ENCODE data around the gene PIGR. TPM values are rescaled to one million over a fixed set of nuclear protein-coding genes. Genes with fewer than 3 reads are reported as not detected.

PIGR gene
- total RNA-seq, 1 donor from 2014 or later, result not detected

DNA sequence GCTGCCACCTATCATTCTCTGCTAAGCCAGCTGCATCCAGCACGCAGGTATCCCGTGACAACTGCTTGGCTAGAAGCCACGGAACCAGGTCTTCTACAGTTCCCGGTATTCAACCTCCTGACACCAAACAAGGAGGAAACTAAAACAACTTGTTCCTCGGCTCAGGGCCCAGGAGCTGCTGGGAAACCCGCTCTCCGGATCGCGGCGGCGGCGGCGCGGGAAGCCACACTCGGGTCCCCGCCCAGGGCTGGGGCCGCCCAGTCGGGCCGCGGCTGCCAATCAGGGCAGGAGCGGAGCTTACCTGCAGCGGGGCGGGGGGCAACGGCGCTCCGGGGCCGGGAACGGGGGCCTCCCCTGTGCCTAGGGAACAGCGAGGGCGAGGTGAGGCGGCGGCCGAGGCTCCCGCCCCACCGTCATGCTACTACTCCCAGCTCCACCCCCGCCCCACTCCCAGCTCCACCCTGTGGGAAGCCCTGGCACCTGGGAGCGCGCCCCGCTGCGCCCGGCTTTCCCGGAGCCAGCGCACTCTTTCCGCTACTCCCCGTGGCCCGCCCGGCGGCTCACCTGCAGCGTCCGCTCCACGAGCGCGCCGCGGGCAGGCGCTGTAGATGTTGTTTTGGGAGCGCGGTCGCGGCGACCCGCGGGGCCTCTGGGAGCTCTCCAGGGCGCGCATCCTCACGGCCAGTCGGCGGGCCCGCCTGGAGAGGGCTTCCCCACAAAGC lies 36.9 kb downstream of the PIGR start:
- Mint-ChIP-seq H3K27ac (ENCODE audit: unreplicated experiment) (no peak overlapping the region), H3K4me1 (ENCODE audit: low read depth, unreplicated experiment) (no peaks in the 10 kb centered on the region), H3K27me3 (ENCODE audit: unreplicated experiment) (peaks cover 15% of the 10 kb centered on the region), H3K4me3 (ENCODE audit: unreplicated experiment) (peak overlapping the region; percentile 67), H3K36me3 (ENCODE audit: unreplicated experiment) (no peaks in the 10 kb centered on the region), H3K9me3 (ENCODE audit: unreplicated experiment) (peaks cover 2% of the 10 kb centered on the region)
- TF ChIP-seq, protein P1, sequence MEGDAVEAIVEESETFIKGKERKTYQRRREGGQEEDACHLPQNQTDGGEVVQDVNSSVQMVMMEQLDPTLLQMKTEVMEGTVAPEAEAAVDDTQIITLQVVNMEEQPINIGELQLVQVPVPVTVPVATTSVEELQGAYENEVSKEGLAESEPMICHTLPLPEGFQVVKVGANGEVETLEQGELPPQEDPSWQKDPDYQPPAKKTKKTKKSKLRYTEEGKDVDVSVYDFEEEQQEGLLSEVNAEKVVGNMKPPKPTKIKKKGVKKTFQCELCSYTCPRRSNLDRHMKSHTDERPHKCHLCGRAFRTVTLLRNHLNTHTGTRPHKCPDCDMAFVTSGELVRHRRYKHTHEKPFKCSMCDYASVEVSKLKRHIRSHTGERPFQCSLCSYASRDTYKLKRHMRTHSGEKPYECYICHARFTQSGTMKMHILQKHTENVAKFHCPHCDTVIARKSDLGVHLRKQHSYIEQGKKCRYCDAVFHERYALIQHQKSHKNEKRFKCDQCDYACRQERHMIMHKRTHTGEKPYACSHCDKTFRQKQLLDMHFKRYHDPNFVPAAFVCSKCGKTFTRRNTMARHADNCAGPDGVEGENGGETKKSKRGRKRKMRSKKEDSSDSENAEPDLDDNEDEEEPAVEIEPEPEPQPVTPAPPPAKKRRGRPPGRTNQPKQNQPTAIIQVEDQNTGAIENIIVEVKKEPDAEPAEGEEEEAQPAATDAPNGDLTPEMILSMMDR (IDR thresholded peaks at IDR 0.05; ENCODE audit: partially characterized antibody, unreplicated experiment), result no peak
- DNase-seq, result peak; percentile 37

DNA sequence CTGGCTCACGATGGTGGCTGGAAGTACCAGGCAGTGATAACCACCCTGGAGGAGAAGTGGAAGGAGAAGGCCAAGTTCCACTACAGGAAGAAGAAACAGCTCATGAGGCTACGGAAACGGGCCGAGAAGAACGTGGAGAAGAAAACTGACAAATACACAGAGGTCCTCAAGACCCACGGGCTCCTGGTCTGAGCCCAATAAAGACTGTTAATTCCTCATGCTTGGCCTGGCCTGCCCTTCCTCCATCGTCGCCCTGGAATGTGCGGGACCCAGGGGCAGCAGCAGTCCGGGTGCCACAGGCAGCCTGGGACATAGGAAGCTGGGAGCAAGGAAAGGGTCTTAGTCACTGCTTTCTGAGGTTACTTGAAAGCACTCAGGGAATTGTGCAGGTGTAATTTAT lies 38.2 kb downstream of the PIGR start:
- no peak overlapping the region for H3K27ac Mint-ChIP-seq (ENCODE audit: unreplicated experiment)
- no peaks in the 10 kb centered on the region for H3K4me1 Mint-ChIP-seq (ENCODE audit: low read depth, unreplicated experiment)
- DNase-seq, result no peak
- TF ChIP-seq, protein P1 (IDR thresholded peaks at IDR 0.05; ENCODE audit: partially characterized antibody, unreplicated experiment), result no peak
- H3K27me3 Mint-ChIP-seq (ENCODE audit: unreplicated experiment), result peaks cover 8% of the 10 kb centered on the region
- H3K9me3 Mint-ChIP-seq (ENCODE audit: unreplicated experiment), result peaks cover 3% of the 10 kb centered on the region
- no peaks in the 10 kb centered on the region for H3K36me3 Mint-ChIP-seq (ENCODE audit: unreplicated experiment)
- peak overlapping the region; percentile 18 for H3K4me3 Mint-ChIP-seq (ENCODE audit: unreplicated experiment)

DNA sequence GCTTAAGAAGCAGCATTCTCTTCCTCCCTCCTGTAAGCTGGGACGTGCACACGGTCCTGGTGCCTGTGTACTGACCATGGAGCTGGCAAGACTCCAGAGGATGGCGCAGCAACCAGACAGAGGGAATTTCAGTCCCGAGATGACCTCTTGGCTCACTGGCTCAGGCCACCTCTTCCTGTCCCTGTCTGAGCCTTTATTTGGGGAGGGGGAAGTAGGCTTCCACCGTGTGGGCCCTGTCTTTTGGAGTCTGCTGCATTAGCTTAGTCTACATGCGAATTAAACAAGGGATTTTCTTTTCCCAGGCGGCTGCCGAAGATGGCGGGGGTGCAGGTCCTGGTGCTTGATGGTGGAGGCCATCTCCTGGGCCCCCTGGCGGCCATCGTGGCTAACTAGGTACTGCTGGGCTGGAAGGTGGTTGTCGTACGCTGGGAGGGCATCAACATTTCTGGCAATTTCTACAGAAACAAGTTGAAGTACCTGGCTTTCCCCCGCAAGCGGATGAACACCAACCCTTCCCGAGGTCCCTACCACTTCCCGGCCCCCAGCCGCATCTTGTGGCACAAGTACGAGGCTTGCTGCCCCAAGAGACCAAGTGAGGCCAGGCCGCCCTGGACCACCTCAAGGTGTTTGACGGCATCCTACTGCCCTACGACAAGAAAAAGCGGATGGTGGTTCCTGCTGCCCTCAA lies 38.8 kb downstream of the PIGR start:
- H3K9me3 Mint-ChIP-seq (ENCODE audit: unreplicated experiment), result peaks cover 3% of the 10 kb centered on the region
- H3K27me3 Mint-ChIP-seq (ENCODE audit: unreplicated experiment), result peaks cover 8% of the 10 kb centered on the region
- TF ChIP-seq, protein P1 (IDR thresholded peaks at IDR 0.05; ENCODE audit: partially characterized antibody, unreplicated experiment), result peak; percentile 57
- peak; percentile 68 for DNase-seq
- H3K27ac Mint-ChIP-seq (ENCODE audit: unreplicated experiment), result no peak overlapping the region
- no peaks in the 10 kb centered on the region for H3K4me1 Mint-ChIP-seq (ENCODE audit: low read depth, unreplicated experiment)
- no peaks in the 10 kb centered on the region for H3K36me3 Mint-ChIP-seq (ENCODE audit: unreplicated experiment)
- no peak overlapping the region for H3K4me3 Mint-ChIP-seq (ENCODE audit: unreplicated experiment)

DNA sequence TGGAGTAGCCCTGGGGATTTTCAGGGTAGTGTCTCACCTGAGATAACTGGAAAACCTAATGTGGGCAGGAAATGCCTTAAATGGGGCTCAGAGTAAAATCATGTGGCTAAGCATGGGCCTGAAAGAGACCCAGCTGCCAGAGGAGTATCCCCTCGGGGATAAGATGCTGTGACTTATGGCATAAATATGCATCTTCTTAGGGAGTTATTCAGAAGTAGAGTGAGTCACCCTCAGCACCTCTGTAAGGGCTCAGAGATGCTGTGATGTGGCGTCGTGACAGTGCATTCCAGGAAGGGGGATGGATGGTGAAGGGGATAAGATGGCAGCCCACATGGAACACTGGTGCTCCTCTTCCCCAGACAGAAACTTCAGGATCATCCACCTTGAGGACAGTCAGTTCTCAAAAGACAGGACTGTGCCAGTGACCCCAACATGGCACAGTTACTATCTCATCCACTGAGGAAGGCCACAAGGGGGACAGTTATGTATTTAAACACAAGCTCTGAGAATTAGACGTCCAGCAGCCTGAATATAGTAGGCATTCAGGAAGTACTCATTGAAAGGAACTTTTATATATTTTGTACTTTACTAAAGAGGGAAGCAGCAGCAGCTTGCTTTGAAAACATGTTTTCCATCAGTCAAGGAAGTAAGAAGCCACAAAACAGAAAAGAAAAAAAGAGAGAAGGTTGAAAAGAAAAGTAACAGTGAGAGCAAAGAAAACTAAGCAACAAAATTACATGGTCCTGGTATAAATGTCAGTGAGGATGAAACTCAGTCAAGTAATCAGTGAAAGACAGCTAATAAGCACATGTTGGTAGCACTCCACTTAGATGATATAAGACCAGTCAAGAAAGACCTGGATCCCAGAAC lies 40.7 kb downstream of the PIGR start:
- H3K4me3 Mint-ChIP-seq (ENCODE audit: unreplicated experiment), result no peak overlapping the region
- TF ChIP-seq, protein P1 (IDR thresholded peaks at IDR 0.05; ENCODE audit: partially characterized antibody, unreplicated experiment), result no peak
- DNase-seq, result no peak
- H3K36me3 Mint-ChIP-seq (ENCODE audit: unreplicated experiment), result no peaks in the 10 kb centered on the region
- peaks cover 8% of the 10 kb centered on the region for H3K27me3 Mint-ChIP-seq (ENCODE audit: unreplicated experiment)
- H3K27ac Mint-ChIP-seq (ENCODE audit: unreplicated experiment), result no peak overlapping the region
- no peaks in the 10 kb centered on the region for H3K4me1 Mint-ChIP-seq (ENCODE audit: low read depth, unreplicated experiment)
- peaks cover 3% of the 10 kb centered on the region for H3K9me3 Mint-ChIP-seq (ENCODE audit: unreplicated experiment)
